GM19372 (cell line): ENCODE data around the gene ASB10.

Source experiments
- ATAC-seq: cut with Tn5 transposase; IDR thresholded peaks from one replicate; pipeline ENCODE4 v1.9.1; 2021; ENCODE audit warnings: mild to moderate bottlenecking, low read depth, moderate library complexity; ENCODE audit not compliant: unreplicated experiment

The ASB10 gene

DNA sequence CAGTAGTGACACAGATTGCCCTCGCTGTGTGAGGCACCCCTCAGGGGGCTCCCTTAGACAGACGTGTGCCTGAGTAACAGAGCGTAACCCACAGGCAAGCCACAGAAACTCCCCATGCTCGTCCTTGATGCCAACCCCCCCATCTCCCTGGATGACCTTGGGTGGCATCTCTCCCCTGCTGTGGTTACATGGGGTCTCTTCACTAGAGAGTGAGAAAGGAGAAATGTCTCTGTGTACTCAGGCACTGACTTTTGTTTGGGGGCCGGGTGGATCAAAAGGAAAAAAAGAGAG, 1.1 kb upstream of the ASB10 start:
- ATAC-seq = no peak

DNA sequence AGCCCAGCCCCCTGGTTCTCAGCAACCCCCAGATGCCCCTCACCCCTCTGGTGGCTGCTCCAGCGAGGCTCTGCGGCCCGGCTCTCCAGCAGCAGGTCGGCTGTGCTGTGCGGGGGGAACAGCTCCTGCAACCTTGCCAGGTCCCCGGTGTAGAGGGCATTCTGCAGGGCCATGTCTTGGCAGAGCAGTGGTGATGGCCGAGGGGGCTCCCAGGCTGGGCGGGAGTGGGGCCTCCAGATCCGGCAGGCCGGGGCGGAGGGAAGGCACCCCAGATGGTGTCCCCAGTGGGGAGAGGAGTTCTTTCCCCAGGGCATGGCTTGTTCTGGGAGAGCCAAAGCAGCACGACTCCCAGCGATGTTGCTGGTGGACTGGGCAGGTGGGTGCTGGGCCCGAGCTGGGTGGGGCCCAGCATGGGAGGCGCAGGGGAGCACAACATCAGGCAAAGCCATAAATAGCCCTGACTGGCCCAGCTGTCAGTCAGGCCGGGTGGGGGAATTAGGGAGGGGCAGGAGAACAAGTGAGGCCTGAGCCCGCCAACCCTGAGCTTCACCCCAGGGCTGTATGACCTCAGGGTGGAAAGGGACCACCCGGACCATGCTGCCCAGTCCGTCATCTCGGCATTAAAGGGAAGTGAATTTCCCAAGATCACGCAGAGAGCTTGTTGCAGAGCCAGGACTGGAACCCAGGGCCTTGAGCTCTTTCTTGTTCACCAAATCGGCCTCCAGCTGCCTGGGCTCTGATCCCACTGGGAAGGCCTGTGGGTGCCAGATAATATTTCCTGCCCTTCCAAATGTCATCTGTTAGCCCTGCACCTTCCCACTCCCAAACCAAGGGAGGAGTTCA, 580 bp upstream of the ASB10 start:
- no peak for ATAC-seq

DNA sequence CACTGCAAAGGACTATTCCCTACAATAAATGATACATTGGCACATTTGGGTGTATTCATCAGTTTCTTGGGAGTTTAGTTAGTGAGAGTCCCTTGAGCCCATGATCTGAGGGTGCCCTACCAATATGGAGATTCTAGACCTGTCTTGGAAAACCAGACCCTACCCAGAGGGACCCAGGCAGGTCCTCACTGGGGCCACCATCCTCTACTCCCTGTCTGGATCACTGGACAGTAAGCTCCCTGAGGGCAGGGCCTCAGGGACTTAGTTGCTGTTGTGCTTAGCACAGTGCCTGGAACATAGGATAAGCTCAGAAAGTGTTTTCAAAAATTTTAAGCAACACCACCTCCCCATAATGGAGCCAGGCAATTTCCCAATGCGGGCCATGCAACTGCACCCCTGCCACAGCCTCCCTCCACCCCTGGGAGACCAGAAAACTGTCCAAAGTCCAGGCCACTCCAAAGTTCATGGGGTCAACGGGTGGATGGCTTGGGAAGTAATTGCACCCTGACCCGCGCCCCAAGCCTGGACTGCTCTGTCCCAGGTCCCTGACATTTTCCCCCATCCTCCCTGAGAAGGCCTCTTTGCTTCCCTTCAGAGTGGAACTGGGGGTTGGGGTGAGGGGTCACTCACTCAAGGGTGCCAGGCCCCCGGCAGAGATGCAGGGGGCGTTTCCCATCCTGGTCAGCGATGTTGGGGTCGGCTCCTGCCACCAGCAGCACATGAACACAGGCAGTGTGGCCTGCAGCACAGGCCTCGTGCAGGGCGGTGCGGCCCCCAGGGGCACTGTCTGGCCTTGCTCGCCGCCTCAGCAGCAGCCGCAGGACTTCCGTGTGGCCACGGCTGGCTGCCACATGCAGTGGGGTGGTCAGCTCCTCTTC, 1.0 kb downstream of the ASB10 start:
- ATAC-seq = no peak

DNA sequence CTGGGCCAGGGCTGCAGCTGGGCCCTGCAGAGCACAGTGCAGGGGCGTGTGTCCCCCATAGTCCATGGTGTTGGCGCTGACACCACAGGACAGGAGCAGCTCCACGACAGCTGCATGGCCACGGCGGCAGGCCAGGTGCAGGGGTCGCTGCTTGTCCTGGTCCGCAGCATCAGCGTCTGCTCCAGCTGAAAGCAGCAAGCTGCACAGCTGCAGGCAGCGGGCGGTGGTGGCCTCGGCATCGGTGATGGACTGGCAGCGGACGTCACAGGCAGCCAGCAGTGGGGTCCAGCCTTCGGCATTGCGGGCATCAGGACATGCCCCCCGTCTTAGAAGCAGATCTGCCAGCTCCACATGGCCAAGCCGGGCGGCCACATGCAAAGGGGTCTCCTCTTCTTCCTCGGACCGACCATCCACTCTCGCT, 6.0 kb downstream of the ASB10 start:
- ATAC-seq = no peak

DNA sequence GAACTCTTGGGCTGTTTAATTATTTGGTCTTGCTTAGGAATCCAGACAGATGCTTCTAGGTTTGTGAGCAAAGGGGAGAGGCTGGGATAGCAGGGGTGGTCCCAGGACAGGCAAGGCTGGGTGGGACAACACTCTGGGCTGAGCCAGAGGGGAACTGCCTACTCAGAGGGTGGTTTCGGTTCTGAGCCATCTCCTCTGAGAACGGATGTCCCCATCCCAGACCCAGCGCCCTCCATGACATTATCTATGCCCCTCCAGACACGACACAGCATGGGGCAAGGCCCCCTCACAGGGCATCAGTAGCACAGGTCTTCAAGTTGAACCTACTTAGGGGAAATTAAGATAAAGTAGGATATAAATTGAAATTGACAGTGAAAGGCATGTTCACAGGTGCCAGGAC, 7.1 kb downstream of the ASB10 start:
- no peak for ATAC-seq

DNA sequence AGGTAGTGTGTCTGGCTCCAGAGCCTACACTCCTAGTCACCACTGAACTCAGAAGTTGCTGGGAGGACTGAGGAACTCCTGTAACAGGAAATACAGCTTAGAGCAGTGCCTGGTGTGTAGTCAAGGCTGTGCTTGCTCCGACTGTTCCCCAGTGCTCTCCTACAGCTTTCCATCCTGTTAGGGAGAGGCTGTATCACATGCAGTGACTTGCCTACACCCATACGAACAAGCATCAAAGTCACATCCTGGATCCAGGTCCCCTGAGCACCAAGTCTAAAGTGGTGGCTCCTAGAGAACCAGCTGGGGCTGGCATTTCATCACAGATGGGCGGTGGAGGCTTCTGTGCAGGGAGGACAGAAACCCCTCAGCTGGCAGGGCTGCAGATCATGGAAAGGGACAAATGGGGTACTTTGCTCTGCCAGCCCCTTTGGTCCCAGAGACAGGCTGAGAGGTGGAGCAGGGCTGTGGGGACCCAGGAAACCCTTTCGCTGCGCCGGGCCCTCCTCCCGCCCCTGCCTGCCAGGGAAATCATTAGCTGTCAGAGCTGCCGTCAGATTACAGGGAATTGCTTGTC, 7.7 kb downstream of the ASB10 start:
- ATAC-seq = no peak

DNA sequence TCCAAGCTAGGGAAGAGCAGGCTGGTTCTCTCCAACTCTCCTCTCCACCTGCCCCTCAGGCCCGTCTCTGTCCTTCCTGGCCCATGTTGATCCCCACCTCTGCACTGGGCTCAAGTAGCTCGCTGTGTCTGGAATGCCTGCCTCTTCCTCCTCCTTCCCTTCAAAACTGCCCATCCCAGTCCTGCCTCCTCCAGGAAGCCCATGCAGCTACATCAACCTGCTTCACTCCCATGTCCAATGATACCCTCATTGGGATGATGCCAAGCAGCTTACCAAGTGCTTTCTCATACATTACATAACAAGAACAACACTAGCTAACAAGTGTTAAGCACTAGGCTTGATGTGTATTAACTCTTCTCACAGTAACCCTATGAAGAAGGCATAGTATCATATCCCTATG, 8.2 kb downstream of the ASB10 start:
- no peak for ATAC-seq

DNA sequence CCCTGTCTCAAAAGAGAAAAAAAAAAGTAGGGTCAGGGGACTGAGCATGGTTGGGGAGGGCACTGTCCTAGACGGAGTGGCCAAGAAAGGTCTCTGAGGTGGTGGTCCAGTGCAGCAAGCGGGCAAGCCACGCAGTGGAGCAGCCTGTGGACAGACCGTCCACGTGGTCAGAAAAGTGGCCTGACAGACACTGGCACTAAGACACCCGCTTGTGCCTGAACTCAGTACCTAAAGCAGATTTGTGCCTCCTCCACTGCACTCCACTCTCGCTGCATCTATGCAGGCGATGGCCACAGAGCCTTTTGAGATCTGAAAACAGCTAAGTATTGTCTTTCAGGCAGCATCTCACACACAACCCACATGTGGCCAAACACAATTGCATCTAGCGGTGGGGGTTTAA, 8.8 kb downstream of the ASB10 start:
- no peak for ATAC-seq

DNA sequence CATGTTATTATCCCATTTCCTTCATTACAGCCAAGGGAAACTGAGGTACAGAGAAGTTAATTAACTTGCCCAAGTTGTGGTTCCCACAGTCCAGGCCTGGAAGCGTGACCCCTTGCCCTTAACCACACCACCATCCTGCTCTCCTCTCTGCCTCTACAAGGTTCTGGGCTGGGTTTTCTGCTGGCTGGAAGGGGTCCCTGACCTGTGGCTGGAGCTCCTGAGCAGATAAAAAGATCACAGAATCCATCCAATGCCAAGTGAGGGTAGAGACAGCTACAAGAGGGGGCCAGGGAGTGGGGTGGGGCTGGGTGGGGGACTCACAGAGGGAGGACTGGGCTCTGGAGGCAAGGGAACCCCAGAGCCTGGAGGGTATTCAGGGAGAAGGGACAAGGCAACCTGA, 9.7 kb downstream of the ASB10 start:
- no peak for ATAC-seq

DNA sequence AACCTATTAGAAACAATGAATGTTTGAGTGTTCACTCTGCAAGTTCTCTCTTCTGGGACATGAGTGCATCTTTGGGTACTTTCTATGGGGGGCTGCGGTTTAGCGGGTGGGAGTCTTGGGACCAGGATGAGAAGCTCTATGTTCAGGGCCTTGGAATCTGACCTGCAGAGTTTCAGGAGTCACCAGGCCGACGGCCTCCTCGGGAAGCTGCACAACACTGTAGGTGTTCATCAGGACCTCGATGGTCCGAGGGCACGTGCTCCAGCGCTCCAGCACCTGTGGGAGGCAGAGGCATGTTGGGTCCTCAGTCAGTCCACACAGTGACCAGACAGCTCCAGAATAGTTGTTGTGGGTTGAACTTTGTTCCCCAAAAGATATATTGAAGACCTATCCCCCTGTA, 10.6 kb downstream of the ASB10 start:
- no peak for ATAC-seq

DNA sequence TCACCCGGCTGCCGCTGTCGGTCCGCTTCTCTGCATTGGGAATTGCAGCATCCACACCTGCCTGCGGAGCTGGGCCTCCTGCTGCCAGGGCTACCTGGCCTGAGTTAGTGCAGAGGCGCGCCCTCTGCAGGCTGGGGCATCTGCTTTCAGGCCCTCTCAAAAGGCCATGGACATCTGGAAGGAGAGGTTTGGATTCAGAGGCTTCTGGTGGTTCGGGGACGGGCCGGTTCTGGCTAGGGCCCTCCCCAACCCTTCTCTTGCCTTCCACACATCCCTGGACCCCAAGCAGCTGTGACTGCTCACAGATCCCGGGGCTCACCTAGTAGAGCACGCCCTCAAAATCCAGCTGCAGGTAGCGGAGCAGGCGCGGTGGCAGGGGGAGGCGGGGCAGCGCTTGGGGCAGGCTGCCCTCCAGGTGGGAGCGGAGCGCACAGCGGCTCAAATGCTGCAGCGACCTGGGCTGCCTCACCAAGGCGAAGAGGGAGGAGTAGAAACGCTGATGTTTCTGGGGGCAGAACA, 11.2 kb downstream of the ASB10 start:
- ATAC-seq = no peak

DNA sequence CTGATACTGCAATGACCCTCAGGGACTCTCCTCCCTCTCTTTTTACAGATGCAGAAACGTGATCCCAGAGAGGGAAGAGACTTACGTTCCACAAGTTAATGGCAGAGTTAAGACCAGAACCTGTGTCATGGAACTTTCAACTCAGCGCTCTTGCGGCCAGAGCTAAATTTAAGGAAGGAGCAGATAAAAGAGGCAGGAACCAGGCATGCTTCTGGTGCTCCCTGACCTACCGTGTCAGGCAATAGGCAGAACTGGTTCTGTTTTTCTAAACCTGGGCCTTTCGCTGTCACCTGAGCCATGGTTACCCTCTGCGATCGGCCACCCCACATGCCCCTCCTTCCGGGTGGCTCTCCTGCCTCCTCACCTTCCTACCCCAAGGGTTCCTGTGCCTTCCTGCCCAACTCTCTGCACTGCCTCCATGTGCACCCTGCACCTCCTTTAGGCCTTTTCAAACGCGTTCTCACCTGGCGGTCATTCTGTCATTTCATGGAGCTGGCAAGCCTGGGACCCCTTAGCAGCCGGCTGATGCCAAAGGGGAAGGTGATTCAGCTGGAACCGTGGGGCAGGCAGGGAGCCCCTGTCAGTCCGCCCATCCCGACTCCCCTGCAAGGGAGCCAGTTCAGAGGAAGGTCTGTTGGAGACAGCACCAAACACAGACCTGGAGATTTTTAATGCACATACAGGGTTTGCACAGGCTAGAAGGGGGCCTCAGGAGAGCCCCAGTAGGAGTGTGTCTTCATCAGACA, 11.8 kb downstream of the ASB10 start:
- no peak for ATAC-seq

DNA sequence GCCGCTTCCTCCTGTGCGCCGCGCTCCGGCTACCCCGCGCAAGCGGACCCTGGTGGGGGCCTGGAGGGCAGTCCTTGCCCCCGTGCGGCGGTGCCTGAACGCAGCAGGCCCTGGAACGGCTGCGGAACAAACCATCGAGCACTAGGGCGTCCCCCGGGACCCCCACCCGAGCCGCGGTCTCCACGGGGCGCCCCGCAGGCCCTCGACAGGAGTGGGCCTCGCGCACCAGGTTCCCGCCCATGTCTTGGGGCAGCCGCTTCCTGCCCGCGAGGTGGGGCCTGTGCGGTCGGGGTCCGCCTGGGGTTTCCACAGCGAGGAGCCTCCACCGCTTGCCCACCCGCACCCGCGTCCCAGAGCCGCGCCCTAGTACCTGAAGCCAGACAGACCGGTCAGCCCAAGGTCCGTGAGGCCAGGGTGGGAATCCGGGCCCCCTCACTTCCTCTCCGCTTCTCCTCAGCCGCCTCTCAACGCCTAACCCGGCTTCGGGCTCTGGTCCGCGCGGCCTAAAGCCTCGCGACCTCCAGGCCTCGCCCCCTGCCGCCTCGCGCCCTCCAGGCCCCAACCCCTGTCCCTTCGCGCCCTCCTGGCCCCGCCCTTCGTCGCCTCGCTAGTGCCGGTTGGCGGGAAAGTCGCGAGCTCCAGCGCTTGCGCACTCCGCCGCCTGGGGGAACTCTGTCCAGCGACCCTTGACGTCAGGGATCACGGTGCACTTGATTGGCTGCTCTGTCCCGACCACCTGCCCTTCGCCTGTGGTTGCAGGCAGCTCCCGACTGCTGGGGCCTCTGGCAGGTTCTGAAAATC, 12.6 kb downstream of the ASB10 start:
- no peak for ATAC-seq

DNA sequence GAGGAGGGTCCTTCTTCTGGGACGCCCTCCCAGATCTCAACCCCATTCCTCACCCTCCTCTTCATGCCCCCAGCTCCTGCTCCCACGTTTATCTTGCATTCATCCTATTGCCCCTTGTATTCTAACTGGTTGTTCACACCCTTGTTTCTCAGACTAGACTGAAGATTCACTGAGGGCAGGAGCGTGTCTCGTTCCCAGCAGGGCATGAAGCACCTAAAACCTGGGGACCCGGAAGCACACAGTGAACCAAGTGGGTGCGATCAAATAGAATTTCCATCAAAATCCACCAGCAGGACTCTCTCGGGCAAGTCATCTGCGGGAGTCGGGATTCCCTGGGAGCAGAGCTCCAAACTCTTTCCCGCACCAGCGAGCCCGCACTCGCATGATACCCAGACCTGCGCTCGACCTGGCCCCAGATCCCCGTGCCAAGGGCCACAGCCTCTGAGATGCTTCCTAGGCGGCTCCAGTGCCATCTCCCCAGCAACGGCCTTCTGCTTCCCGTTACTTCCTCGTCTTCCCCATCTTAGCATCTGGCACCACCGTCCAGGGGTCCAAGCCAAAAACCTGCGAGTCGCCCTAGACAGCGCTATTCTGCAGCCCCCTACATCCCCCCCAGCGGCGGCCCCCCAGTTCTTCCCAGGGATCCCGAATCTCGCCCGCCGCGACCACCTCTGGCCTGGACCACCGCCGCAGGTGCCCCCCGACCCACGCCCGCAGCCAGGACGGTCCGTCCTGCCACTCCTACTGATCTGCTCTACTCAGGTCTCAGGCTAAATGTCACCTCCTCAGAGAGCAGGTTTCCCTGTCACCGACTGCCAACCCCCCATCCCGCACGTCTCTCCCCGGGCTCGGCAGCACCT, 13.4 kb downstream of the ASB10 start:
- ATAC-seq = no peak

DNA sequence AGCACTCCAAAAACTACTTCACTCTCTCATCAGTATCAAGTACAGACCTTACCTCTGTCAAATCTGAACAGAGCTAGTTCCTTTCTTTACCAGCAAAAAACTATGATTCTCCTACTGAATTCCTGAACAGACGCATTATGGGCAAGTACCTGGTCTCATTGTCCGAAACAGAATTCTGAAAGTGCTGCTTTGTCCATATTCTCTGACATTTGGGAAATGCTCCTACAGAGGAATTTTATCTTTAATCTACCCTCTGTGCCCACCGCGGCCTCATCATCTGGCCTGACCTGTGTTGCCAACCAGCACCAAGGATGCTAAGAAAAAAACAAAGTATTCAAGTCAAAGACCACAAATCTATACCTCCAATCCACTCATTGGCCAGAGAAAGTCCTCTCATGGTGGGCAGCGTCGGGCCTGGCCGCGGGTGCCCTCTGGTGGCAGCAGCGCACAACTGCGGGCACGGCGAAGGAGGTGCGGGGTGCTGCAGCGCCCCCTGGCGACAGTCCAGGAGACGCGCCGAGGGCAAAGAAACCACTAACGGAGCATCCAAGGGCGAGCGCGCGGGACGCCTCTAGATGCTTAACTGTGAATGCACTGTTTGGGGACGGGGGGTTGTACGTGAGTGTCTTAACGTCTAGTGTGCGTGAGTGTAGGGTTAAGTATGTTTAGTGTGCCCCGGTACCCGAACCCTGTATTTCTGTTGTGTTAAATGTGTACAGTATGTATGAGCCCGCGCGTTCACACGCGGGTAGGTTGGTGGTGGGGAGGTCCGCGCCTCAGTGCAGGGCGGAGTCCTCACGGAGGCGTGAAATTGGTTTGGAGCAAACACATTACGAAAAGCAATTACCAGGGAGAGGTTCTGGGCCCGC, 14.5 kb downstream of the ASB10 start:
- peak; percentile 62 for ATAC-seq

DNA sequence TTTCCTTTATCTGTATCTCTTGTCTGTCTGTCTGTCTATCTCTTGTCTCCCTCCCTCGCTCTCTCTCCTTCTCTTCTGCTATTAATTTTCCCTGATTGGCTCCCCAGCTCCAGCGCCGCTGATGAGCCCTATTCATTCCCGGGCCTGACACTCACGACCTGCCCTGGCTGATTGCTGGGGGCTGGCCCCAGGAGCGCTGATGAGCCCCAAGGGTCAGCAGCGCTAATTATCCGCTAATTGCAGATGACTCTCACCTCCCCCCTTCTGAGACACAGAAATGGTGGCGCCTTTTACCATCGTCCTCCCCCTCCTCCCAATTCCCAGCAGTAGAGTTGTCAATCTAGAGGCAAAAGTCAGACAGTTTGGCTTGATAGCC, 18.3 kb downstream of the ASB10 start:
- no peak for ATAC-seq

DNA sequence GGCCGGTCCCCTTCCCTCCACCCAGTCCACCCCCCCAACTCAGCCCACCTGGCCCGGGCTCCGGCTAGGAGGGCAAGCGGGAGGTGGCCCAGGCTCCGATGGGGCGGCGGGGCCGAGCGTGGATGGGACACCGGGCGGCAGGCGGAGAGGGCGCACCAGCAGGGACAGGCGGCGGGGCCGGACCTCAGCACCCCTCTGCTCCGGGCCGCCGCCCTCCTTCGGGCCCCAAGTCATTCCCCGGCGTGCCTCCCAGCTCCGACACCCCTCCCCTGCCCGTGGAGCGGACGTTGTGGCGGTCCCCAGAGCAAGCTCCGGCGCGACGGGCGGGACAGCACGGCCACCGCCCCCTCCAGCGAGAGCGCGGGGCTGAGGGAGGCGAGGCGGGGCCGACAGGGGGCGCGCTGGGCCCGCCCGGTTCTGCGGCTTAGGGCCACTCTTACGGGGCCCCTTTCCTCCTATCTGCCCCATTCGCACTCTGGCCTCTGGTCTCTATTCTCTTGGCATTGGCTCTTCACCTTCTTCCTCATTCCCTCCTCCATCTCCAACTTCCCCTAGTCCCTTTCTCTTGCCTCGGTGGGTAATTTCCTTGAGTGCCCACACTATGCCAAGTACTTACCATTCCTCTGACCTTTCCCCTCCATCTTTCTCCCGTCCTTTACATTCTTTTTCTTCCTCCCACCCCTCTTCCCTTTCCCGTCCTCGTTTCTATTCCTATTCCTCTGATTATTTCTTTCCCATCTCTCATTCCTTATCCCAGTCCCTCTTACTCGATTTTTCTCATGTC, 18.9 kb downstream of the ASB10 start:
- peak; percentile 66 for ATAC-seq
